Endothelial cell of umbilical vein (primary cell): ENCODE results near the gene UPK3A. TPM values are rescaled to one million over a fixed set of nuclear protein-coding genes. Genes with fewer than 3 reads are reported as not detected.

Experiments used
- BruUV-seq: library from RNA; stranded (reverse); fragments of 400-500 nt; replicated peaks from 2 replicates; lab custom pipeline; 2021; lab: Mats Ljungman, UMichigan
- CTCF ChIA-PET: fragments of 300-600, 350-600 bp; sonication (Branson Sonifier 250); formaldehyde crosslinking; loops from one replicate; lab custom pipeline; 2021; ENCODE audit warnings: antibody characterized with exemption, inconsistent platforms; lab: Charles Lee
- POLR2A ChIA-PET: fragments of 300-600, 350-600 bp; sonication (Branson Sonifier 250); formaldehyde crosslinking; loops from one replicate; lab custom pipeline; 2021; ENCODE audit warnings: antibody characterized with exemption, inconsistent platforms; lab: Charles Lee
- DNase-seq: peaks from one replicate; pipeline ENCODE4 v3.0.0-alpha.2; 2011; ENCODE audit warnings: low read depth, low spot score
- FAIRE-seq: peaks from 2 replicates; lab custom pipeline; 2011; peaks lifted over from hg19 to GRCh38; lab: Jason Lieb, UNC
- H2AFZ ChIP-seq: 2 replicates; pipeline ENCODE4 v1.6.0; 2012; ENCODE audit warnings: low read depth, low read length, control low read depth, inconsistent platforms
- H3K27ac ChIP-seq: 2 replicates; pipeline ENCODE4 v1.5.1; 2011; ENCODE audit warnings: low read depth, mild to moderate bottlenecking, control low read depth, low read length, moderate library complexity; ENCODE audit not compliant: insufficient read depth
- H3K27me3 ChIP-seq, 2 experiments: 2 replicates each; pipeline versions ENCODE4 v1.6.0 to v1.6.1; 2011; ENCODE audit warnings: low read length in 2 of 2, mixed read lengths in 1 of 2; ENCODE audit not compliant: control insufficient read depth in 2 of 2, insufficient read depth in 2 of 2
- H3K36me3 ChIP-seq, 2 experiments: 2 replicates in 1 of 2; 3 replicates in 1 of 2; pipeline ENCODE4 v1.5.1; 2011; ENCODE audit warnings: low read length in 2 of 2, mild to moderate bottlenecking in 1 of 2, moderate library complexity in 1 of 2; ENCODE audit not compliant: control insufficient read depth in 2 of 2, insufficient read depth in 2 of 2; ENCODE audit errors: extremely low read depth in 1 of 2
- H3K4me1 ChIP-seq: 3 replicates; pipeline ENCODE4 v1.5.1; 2011; ENCODE audit warnings: mild to moderate bottlenecking, low read length; ENCODE audit not compliant: control insufficient read depth, insufficient read depth; ENCODE audit errors: extremely low read depth
- H3K4me2 ChIP-seq: 2 replicates; pipeline ENCODE4 v1.6.1; 2011; ENCODE audit warnings: low read length, control low read depth, mixed read lengths; ENCODE audit not compliant: insufficient read depth
- H3K4me3 ChIP-seq, 3 experiments: fragments of 200-600 bp in 1 of 3; sonication (generic), shearing (Covaris generic) in 1 of 3; replicated peaks in 1 of 3; 2 replicates each; pipeline ENCODE4 v1.5.1; 2011 to 2016; ENCODE audit warnings: control low read depth in 3 of 3, low read length in 3 of 3, mild to moderate bottlenecking in 2 of 3, inconsistent platforms in 1 of 3, low read depth in 1 of 3, moderate library complexity in 1 of 3; ENCODE audit not compliant: insufficient read depth in 1 of 3
- H3K79me2 ChIP-seq: 2 replicates; pipeline ENCODE4 v1.6.0; 2012; ENCODE audit warnings: low read length, inconsistent platforms; ENCODE audit not compliant: control insufficient read depth, insufficient read depth
- H3K9ac ChIP-seq: replicated peaks from 2 replicates; pipeline ENCODE3; 2011; ENCODE audit warnings: low read length, control low read depth; ENCODE audit not compliant: insufficient read depth; ENCODE audit errors: extremely low read depth
- H3K9me1 ChIP-seq: replicated peaks from 3 replicates; pipeline ENCODE4 v1.6.0; 2011; ENCODE audit warnings: mild to moderate bottlenecking, low read length; ENCODE audit not compliant: control insufficient read depth, insufficient read depth; ENCODE audit errors: extremely low read depth
- H3K9me3 ChIP-seq: replicated peaks from 2 replicates; pipeline ENCODE4 v1.5.1; 2012; ENCODE audit warnings: low read length, inconsistent platforms; ENCODE audit not compliant: control insufficient read depth, insufficient read depth
- H4K20me1 ChIP-seq: replicated peaks from 2 replicates; pipeline ENCODE3; 2011; ENCODE audit warnings: mild to moderate bottlenecking, low read length; ENCODE audit not compliant: control insufficient read depth, insufficient read depth; ENCODE audit errors: extremely low read depth
- EZH2 ChIP-seq: IDR thresholded peaks from 2 replicates; pipeline ENCODE4 v1.6.1; 2012; ENCODE audit warnings: borderline replicate concordance, low read depth, mild to moderate bottlenecking, moderate library complexity, low read length, inconsistent platforms; ENCODE audit not compliant: severe bottlenecking
- FOS ChIP-seq: IDR thresholded peaks from 2 replicates; pipeline ENCODE4 v1.6.1; 2011; ENCODE audit warnings: mild to moderate bottlenecking, low read length, moderate library complexity, borderline replicate concordance; ENCODE audit not compliant: insufficient read depth
- GATA2 ChIP-seq: IDR thresholded peaks from 2 replicates; pipeline ENCODE4 v1.7.0; 2011; ENCODE audit warnings: low read depth, mild to moderate bottlenecking, moderate library complexity, mixed read lengths, low read length; ENCODE audit not compliant: insufficient read length, insufficient read depth
- JUN ChIP-seq: IDR thresholded peaks from 2 replicates; pipeline ENCODE4 v1.6.1; 2011; ENCODE audit warnings: borderline replicate concordance, low read depth; ENCODE audit not compliant: insufficient read length, insufficient read depth
- MYC ChIP-seq: IDR thresholded peaks from one replicate; pipeline ENCODE4 v1.6.1; 2011; ENCODE audit warnings: mild to moderate bottlenecking, low read depth, low read length
- POLR2A ChIP-seq: IDR thresholded peaks from 2 replicates; pipeline ENCODE4 v1.6.1; 2012; ENCODE audit warnings: low read depth, mild to moderate bottlenecking, control low read depth, low read length
- POLR2AphosphoS5 ChIP-seq: IDR thresholded peaks from 2 replicates; pipeline ENCODE4 v1.6.1; 2012; ENCODE audit warnings: low read depth, mild to moderate bottlenecking, control low read depth, low read length, moderate library complexity; ENCODE audit not compliant: insufficient read depth
- dilution Hi-C: fragments of 300-500 bp; cut with MboI; formaldehyde crosslinking; loops from one replicate; pipeline ENCODE4 v1.15.0; 2019; ENCODE audit warnings: low sequenced_read_pairs; ENCODE audit not compliant: extremely low pct_ligation_motif_present
- intact Hi-C: fragments of 100-400 bp; cut with micrococcal nuclease; formaldehyde crosslinking; loops from one replicate; pipeline ENCODE4 v1.10.0; 2022
- polyA plus RNA-seq, 4 experiments: library from polyadenylated mRNA; depleted of rRNA in 3 of 4; stranded (reverse) in 3 of 4; unstranded in 1 of 4; fragments of >200 nt; gene quantifications; 2 replicates each; pipeline versions ENCODE4 v1.2.1 to v1.2.3, GENCODE V29; 2011 to 2012; ENCODE audit warnings: missing spikeins in 1 of 4
- total RNA-seq: library from RNA; stranded (reverse); gene quantifications from 2 replicates; pipeline ENCODE4 v1.2.3, GENCODE V29; 2021
- TF ChIP-seq, protein P1 (sequence below): IDR thresholded peaks from 2 replicates; pipeline ENCODE4 v1.6.1; 2011; ENCODE audit not compliant: insufficient read depth, insufficient read length
- TF ChIP-seq, protein P2 (sequence below), 2 donors: IDR thresholded peaks; 1 replicate in 1 of 2; 2 replicates in 1 of 2; pipeline ENCODE4 v1.5.1; 2011; ENCODE audit warnings: low read length in 2 of 2, mild to moderate bottlenecking in 2 of 2, moderate library complexity in 2 of 2, control low read depth in 1 of 2, inconsistent platforms in 1 of 2, low read depth in 1 of 2; ENCODE audit not compliant: insufficient read depth in 1 of 2; ENCODE audit errors: extremely low read depth in 1 of 2

Gene UPK3A
- total and polyA plus RNA-seq, 2 donors (not counting 3 experiments of a cell fraction or from before 2014, with no cell fraction given): not detected

DNA sequence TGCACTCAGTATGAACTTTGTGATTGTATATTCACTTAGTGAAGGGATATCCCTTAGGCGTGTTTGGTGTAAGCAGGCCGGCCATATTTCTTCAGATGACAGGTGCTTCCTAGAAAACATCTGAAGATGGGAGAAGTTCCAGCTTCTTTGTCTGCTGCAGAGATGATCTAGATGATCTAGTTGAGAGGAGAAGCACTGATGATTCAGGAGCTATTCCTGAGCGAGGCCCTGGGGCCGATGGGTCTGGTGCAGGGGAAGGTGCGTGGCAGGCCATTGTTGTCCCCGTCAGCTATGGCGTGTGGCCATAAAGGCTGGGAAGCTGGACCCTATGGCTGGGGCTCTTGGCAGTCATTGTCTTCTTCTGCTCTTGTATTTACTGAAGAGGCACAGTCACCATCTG is 38.9 kb downstream of the UPK3A start:
- Histone ChIP-seq H3K9ac (no peak overlapping the region), H3K9me3 (no peaks in the 10 kb centered on the region), H3K79me2 (peaks cover 28% of the 10 kb centered on the region), H4K20me1 (no peaks in the 10 kb centered on the region), H3K4me1 (peaks cover 7% of the 10 kb centered on the region), H3K27ac (no peak overlapping the region), H3K36me3 (peaks cover 6 to 35% of the 10 kb centered on the region in 2 experiments), H3K4me2 (no peak overlapping the region), H3K4me3 (no peak overlapping the region), H3K9me1 (no peaks in the 10 kb centered on the region), H2AFZ (no peak overlapping the region), H3K27me3 (no peaks in the 10 kb centered on the region)
- no peak for FAIRE-seq
- POLR2A ChIA-PET: no interaction called here
- intact Hi-C loops (no loop called here), dilution Hi-C loops (no loop called here)
- no peak for TF ChIP-seq FOS
- no peak for TF ChIP-seq MYC
- TF ChIP-seq, protein P1, sequence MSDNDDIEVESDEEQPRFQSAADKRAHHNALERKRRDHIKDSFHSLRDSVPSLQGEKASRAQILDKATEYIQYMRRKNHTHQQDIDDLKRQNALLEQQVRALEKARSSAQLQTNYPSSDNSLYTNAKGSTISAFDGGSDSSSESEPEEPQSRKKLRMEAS: no peak
- TF ChIP-seq, protein P2, sequence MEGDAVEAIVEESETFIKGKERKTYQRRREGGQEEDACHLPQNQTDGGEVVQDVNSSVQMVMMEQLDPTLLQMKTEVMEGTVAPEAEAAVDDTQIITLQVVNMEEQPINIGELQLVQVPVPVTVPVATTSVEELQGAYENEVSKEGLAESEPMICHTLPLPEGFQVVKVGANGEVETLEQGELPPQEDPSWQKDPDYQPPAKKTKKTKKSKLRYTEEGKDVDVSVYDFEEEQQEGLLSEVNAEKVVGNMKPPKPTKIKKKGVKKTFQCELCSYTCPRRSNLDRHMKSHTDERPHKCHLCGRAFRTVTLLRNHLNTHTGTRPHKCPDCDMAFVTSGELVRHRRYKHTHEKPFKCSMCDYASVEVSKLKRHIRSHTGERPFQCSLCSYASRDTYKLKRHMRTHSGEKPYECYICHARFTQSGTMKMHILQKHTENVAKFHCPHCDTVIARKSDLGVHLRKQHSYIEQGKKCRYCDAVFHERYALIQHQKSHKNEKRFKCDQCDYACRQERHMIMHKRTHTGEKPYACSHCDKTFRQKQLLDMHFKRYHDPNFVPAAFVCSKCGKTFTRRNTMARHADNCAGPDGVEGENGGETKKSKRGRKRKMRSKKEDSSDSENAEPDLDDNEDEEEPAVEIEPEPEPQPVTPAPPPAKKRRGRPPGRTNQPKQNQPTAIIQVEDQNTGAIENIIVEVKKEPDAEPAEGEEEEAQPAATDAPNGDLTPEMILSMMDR (IDR thresholded peaks at IDR 0.05; ENCODE audit: extremely low read depth in 1 of 2, insufficient read depth in 1 of 2, low read depth in 1 of 2, low read length in 2 of 2): no peak
- no peak for TF ChIP-seq GATA2
- no peak for TF ChIP-seq POLR2A
- no peak for TF ChIP-seq POLR2AphosphoS5
- no peak for TF ChIP-seq JUN
- TF ChIP-seq EZH2: no peak
- no TSS peak for BruUV-seq
- no peak for DNase-seq
- CTCF ChIA-PET: interaction anchor here (2.4 kb wide), 1 partner anchor 12 kb away, joined by 9 read pairs; no protein-coding TSS in a partner anchor
